Muscle of back (tissue), 11 donors: Measurements from ENCODE around the gene FANCM. TPM values are rescaled to one million over a fixed set of nuclear protein-coding genes. Genes with fewer than 3 reads are reported as not detected.
"Not testable (repeated sequence)": the region's sequence is repeated elsewhere in the genome, so short reads cannot be mapped to it uniquely, and the experiment has no call there.

Experiments
- DNase-seq, 3 donors: peaks; one replicate each; pipeline versions ENCODE4 v3.0.0 to v3.0.0-alpha.2; 2013
- polyA plus RNA-seq, 10 donors: library from polyadenylated mRNA; unstranded; fragments of 120-200 nt; gene quantifications; one replicate each; pipeline ENCODE4 v1.2.1, GENCODE V29; 2013; ENCODE audit not compliant: insufficient read length in 10 of 10

Gene FANCM
- polyA plus RNA-seq, 10 donors: 4.0 to 13.1 (median 7.0) TPM

DNA sequence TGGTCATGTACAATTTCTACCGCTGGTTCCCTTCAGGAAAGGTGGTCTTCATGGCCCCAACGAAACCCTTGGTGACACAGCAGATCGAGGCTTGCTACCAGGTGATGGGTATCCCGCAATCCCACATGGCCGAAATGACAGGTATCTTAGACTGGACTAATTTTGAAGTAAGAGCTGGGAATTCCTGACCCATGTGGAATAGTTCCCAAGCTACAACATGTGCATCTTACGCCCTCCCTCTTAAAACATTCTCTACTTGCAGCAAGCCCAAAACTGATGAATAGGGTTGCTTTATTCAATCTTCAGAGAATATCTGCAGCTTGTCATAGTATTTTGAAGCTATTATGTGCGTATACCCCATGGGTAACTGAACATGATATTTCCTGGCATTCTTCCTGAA is 669 bp downstream of the FANCM start:
- no peak for DNase-seq

GRCh38 chr14:45140661-45141187 is 5.0 kb downstream of the FANCM start:
- DNase-seq: no peak

GRCh38 chr14:45142083-45142482 is 6.4 kb downstream of the FANCM start:
- not testable (repeated sequence) for DNase-seq

GRCh38 chr14:45144658-45145057 is 8.9 kb downstream of the FANCM start:
- no peak for DNase-seq

DNA sequence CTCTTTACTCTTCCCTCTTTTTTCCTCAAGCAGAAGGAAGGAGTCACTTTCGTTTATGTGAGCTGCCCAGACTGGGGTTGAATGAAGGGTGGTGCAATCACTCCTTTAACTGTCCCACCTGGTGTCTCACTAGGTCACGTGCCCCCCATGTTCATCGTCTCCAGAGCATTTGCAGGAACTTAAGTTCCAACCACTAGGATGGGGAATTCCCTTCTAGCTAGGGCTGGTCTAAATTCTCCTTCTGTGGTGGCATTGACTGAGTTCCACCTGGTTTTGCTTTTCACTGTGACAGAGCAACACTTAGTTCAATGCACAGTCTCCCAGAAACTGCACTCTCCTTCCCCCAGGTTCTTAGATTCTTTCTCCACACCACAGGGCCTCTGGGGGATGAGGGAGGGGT is 9.5 kb downstream of the FANCM start:
- no peak for DNase-seq

DNA sequence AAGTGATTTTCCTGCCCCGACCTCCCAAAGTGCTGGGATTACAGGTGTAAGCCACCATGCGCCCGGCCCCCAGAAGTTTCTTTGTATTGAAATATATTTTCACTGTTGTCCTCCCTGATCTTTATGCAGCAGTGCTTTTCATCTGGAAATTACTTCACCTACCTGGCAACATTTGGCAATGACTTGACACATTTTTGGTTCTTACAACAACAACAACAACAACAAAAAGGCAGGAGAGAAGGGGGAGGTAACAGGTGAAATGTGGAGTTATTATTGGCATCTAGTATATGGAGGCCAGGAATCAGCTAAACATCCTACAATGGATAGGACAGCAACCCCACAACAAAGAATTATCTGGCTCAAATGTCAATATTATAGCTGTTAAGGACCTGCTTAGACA is 13.9 kb downstream of the FANCM start:
- DNase-seq: no peak

DNA sequence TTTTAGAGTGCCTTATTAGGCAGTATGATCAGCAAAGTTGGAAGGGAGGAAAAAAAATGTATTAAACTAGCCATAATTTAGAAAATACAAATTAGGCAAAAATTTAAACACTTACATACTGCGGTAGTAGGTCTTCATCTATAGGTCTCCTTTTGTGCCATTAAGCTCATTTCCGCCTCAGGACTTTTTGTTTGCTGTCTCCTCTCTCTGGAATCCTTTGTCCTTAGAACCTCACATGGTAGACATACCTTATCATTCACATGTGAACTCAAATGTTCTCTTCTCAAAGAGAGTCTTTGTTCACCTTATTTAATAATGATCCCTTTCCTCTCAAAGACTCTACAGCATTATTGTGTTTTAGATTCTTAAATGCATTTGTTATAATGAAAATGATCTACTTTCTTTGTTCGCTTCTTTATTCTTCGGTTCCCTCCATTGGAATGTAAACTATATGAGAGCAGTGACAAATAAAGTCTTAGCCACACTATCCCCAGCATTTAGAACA is 14.7 kb downstream of the FANCM start:
- no peak for DNase-seq

DNA sequence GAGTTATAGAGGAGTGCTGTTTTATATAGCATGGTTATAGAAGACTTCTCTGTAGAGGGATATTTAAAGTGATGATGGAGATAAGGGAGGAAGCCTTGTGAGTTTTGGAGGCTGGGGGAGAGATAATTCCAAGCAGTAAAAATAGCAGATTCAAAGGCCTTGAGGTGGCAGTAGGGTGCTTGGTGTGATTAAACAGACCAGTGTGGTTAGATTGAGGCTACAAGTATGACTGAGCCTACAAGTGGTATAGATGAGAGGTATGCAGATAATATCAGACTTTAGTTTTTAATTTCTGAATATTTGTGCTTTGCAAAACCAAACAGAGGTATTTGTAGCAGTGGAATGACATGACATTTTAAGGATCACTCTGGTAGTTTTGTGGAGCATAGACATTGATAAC is 20.3 kb downstream of the FANCM start:
- no peak for DNase-seq

DNA sequence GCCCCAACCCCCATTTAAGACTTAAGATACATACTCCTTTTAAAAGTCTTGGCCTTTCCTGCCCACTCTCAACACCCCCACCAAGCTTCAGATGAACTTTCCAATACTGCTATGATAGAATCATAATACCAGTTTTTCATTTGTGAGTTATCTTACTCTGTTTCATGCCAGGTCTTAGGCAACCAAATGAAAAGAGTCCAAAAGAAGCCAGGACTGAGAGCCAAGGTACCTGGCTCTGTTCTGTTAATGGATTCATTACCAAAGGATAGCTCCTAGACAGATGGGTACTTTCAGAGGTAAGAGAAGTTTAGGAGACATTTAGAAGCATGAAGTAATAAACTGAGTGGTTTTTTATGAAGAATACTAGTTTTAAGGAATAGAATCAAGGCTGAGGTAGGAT is 34.2 kb downstream of the FANCM start:
- no peak for DNase-seq

GRCh38 chr14:45177076-45177475 is 41.3 kb downstream of the FANCM start:
- peak in 1 of 3 donors; percentile 74 for DNase-seq

- no peak for DNase-seq
These were observed 45.6 kb downstream of the FANCM start for GRCh38 chr14:45181329-45181728.

DNA sequence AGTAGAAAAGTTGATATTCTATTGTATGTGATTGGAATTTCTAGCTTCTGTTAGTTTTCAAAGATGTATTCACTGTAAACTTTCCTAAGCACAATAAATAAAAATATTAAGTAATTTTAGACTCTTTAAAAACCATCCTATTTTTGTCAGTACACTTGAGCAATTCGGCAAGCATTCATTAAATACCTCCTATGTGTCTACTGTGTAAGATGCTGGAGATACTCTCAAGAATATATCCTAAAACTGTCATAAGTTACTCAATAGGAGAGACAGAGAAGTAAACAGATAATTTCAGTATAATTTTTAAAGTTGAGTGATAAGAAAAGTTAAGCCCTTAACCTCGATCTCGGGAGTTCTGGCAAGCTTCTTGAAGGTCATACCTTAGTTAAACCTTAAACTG is 46.1 kb downstream of the FANCM start:
- DNase-seq: no peak

GRCh38 chr14:45185100-45185814 is 49.5 kb downstream of the FANCM start:
- DNase-seq: no peak

DNA sequence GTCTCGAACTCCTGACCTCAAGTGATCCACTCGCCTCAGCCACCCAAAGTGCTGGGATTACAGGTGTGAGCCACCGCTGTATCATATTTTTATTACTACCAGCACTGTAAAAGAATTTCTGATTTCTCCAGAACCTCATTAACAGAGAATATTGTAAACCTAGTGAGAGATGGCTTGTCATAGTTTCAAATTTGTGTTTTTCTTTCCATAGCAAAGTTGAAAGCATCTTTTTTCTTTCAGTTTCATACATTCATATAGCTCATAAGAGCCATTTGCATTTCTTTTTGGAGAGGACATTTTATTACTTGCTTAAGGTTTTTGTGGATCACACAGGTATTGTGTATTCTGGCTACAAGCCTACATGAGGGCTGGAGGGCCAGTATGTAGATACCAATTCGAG is 59.2 kb downstream of the FANCM start:
- DNase-seq: no peak

DNA sequence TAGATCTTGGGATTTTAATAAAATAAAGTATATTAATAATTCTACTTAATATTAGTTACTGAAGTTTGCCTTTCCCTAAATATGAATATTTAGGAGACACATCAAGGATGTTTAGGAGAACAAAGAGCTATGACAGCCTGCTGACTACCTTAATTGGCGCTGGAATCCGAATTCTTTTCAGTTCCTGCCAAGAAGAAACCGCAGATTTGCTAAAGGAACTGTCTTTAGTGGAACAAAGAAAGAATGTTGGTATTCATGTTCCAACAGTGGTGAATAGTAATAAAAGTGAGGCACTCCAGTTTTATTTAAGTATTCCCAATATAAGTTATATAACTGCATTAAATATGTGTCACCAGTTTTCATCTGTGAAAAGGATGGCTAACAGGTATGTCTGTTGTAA is 62.8 kb downstream of the FANCM start:
- DNase-seq: peak in 1 of 3 donors; percentile 15

- no peak for DNase-seq
These were observed 63.5 kb downstream of the FANCM start for GRCh38 chr14:45199230-45199629.

GRCh38 chr14:45201905-45202304 is 66.2 kb downstream of the FANCM start:
- DNase-seq: no peak

- no peak for DNase-seq
These were observed 68.5 kb downstream of the FANCM start for GRCh38 chr14:45204241-45204640.

DNA sequence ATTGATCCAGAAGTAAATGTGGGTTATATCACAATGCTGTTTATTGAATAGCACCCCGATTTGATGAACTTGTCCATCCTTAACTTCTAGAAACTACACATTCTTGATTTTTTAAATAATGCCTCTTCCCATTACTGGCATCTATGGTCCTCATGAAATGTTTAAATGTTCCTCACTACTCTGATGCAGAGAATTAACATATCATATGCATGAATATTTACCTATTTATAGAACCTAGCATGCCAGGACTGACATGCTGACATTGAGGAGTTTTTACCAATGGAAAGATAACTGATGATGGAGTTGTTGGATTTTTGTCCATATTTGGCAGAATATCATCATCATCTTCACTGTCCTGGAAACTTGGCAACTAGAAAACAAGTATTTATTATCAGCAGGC is 74.4 kb downstream of the FANCM start:
- no peak for DNase-seq

DNA sequence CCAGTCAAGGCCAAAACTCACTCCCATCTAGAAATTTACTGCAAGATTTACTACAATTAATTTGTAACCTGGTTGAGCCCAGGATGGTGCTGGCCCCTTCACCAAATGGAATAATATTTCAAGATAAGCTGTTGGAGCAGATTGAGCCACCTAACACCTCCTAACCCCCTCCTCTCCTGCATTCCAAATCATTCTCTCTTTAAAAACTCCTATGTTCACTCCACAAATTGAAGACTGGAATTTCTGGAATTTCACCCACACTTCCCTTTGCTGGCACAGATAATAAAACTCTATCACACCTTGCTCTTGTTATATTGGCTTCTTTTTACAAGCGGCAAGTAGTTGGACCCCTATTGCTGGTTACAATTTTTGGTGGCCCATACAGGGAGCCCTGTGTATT is 75.6 kb downstream of the FANCM start:
- DNase-seq: no peak

GRCh38 chr14:45212231-45212630 is 76.5 kb downstream of the FANCM start:
- DNase-seq: no peak

- not testable (repeated sequence) for DNase-seq
These were observed 78.0 kb downstream of the FANCM start for GRCh38 chr14:45213716-45214115.

- not testable (repeated sequence) for DNase-seq
These were observed 78.6 kb downstream of the FANCM start for GRCh38 chr14:45214341-45214740.
